GM12878 (cell line): ENCODE results near the gene MST1. TPM values are rescaled to one million over a fixed set of nuclear protein-coding genes. Genes with fewer than 3 reads are reported as not detected.
"Not testable (repeated sequence)": the region's sequence is repeated elsewhere in the genome, so short reads cannot be mapped to it uniquely, and the experiment has no call there.

Experiments
- ATAC-seq: fragments of 200-7000 bp; cut with Tn5 transposase; 3 replicates; pipeline ENCODE4 v1.9.1; 2020; ENCODE audit warnings: mild to moderate bottlenecking, moderate library complexity
- BruUV-seq: library from RNA; stranded (reverse); fragments of 400-500 nt; replicated peaks from 2 replicates; lab custom pipeline; 2021; lab: Mats Ljungman, UMichigan
- CTCF ChIA-PET: fragments of 300-600 bp; sonication (Branson Sonifier 250); formaldehyde crosslinking; extraction: SDS; loops from one replicate; lab custom pipeline; 2021; ENCODE audit warnings: inconsistent platforms; lab: Yijun Ruan, JAX
- POLR2A ChIA-PET: fragments of 350-600 bp; formaldehyde crosslinking; extraction: SDS; loops from one replicate; lab custom pipeline; 2021; ENCODE audit warnings: inconsistent platforms; lab: Charles Lee
- RAD21 ChIA-PET: fragments of 300-600 bp; sonication (Branson Sonifier 250); formaldehyde crosslinking; loops from one replicate; lab custom pipeline; 2023; ENCODE audit warnings: antibody characterized with exemption; ENCODE audit not compliant: unreplicated experiment; lab: Charles Lee
- SMC1A ChIA-PET: fragments of 300-600 bp; sonication (Branson Sonifier 250); formaldehyde crosslinking; loops from one replicate; lab custom pipeline; 2023; ENCODE audit not compliant: unreplicated experiment, uncharacterized antibody; lab: Charles Lee
- DNase-seq: peaks from one replicate; pipeline ENCODE4 v3.0.0-alpha.2; 2011; ENCODE audit warnings: low read depth, low spot score
- FAIRE-seq: peaks from 3 replicates; lab custom pipeline; 2011; peaks lifted over from hg19 to GRCh38; lab: Jason Lieb, UNC
- H2AFZ ChIP-seq: 2 replicates; pipeline ENCODE4 v1.6.0; 2011; ENCODE audit warnings: low read depth, low read length, control low read depth; ENCODE audit not compliant: control insufficient read depth
- H3K27ac ChIP-seq: 2 replicates; pipeline ENCODE4 v1.5.1; 2011; ENCODE audit warnings: control low read depth; ENCODE audit not compliant: control insufficient read depth, insufficient read depth
- H3K27me3 ChIP-seq, 2 experiments: replicated peaks in 1 of 2; 2 replicates each; pipeline versions ENCODE4 v1.6.0 to v1.6.1; 2011; ENCODE audit warnings: low read length in 1 of 2; ENCODE audit not compliant: control insufficient read depth in 2 of 2, insufficient read depth in 2 of 2
- H3K36me3 ChIP-seq, 2 experiments: 2 replicates each; pipeline ENCODE4 v1.5.1; 2011; ENCODE audit warnings: low read length in 1 of 2; ENCODE audit not compliant: control insufficient read depth in 2 of 2, insufficient read depth in 2 of 2
- H3K4me1 ChIP-seq: 2 replicates; pipeline ENCODE4 v1.6.1; 2011; ENCODE audit warnings: mild to moderate bottlenecking, low read length, moderate library complexity, mixed read lengths; ENCODE audit not compliant: control insufficient read depth, insufficient read depth
- H3K4me2 ChIP-seq: 2 replicates; pipeline ENCODE4 v1.6.0; 2011; ENCODE audit warnings: control low read depth; ENCODE audit not compliant: control insufficient read depth, insufficient read depth
- H3K4me3 ChIP-seq: fragments of 200-600 bp; sonication (generic); 2 replicates; pipeline ENCODE4 v1.5.1; 2016
- H3K79me2 ChIP-seq: 2 replicates; pipeline ENCODE4 v1.6.0; 2011; ENCODE audit warnings: low read length; ENCODE audit not compliant: control insufficient read depth, insufficient read depth
- H3K9ac ChIP-seq: 2 replicates; pipeline ENCODE4 v1.8.0; 2011; ENCODE audit warnings: low read length, control low read depth, mixed read lengths; ENCODE audit not compliant: control insufficient read depth, insufficient read depth
- H3K9me3 ChIP-seq: replicated peaks from 3 replicates; pipeline ENCODE4 v1.5.1; 2011; ENCODE audit warnings: mild to moderate bottlenecking, low read length; ENCODE audit not compliant: control insufficient read depth, insufficient read depth
- H4K20me1 ChIP-seq: 2 replicates; pipeline ENCODE4 v1.6.0; 2011; ENCODE audit not compliant: control insufficient read depth, insufficient read depth
- WGBS: methylation state at CpG from one replicate; pipeline ENCODE4 v1.1.6; 2016; ENCODE audit warnings: low lambda C conversion rate; ENCODE audit not compliant: insufficient replicate concordance, insufficient coverage; ENCODE audit errors: missing lambda C conversion rate; 5-methylcytosine and 5-hydroxymethylcytosine counted together
- in situ Hi-C: fragments of 300-500 bp; cut with MboI; formaldehyde crosslinking; loops from 9 replicates; pipeline ENCODE4 v1.14.3; 2018; ENCODE audit warnings: mixed read lengths
- intact Hi-C: fragments of 100-400 bp; cut with micrococcal nuclease; formaldehyde crosslinking; loops from one replicate; pipeline ENCODE4 v1.14.2; 2022; ENCODE audit not compliant: unreplicated experiment
- polyA plus RNA-seq, 11 experiments: library from polyadenylated mRNA; depleted of rRNA in 4 of 11; unstranded in 6 of 11; stranded (reverse) in 5 of 11; fragments of >200 nt; fragmentation: Nextera tagmentation in 4 of 11; fragmentation: Illumina TruSeq in 1 of 11; extraction: Ambion mirVana in 4 of 11; extraction: Trizol in 1 of 11; gene quantifications; 1 replicate in 1 of 11; 2 replicates in 10 of 11; pipeline versions ENCODE4 v1.2.1 to v1.2.3, GENCODE V29; 2011 to 2016; ENCODE audit warnings: inconsistent platforms in 2 of 11, missing spikeins in 2 of 11, low read depth in 1 of 11
- total RNA-seq, 4 experiments: library from RNA; depleted of rRNA in 3 of 4; stranded (reverse); fragments of >200 nt in 3 of 4; fragmentation: Illumina TruSeq in 1 of 4; extraction: Trizol in 1 of 4; gene quantifications; 2 replicates each; pipeline versions ENCODE4 v1.2.1 to v1.2.3, GENCODE V29; 2013 to 2021

MST1 gene
- total and polyA plus RNA-seq, 10 of the 15 experiments (the other 5 are each of a cell fraction or from before 2014, with no cell fraction given): 1.2 to 25.5 (median 4.1) TPM

GRCh38 chr3:49694409-49695070 lies 5.3 kb upstream of the MST1 start:
- DNase-seq, H3K9ac ChIP-seq, ATAC-seq, H3K4me1 ChIP-seq, H2AFZ ChIP-seq, CTCF ChIA-PET, SMC1A ChIA-PET, POLR2A ChIA-PET, intact Hi-C loops, FAIRE-seq, H3K4me3 ChIP-seq, H3K36me3 ChIP-seq, H3K9me3 ChIP-seq, in situ Hi-C loops, H3K4me2 ChIP-seq, RAD21 ChIA-PET, H3K27ac ChIP-seq, H4K20me1 ChIP-seq, BruUV-seq, H3K27me3 ChIP-seq: not testable (repeated sequence)
- peaks cover 12% of the 10 kb centered on the region for H3K79me2 ChIP-seq
- WGBS: 62% methylated on average over 6 of the region's 6 CpGs

DNA sequence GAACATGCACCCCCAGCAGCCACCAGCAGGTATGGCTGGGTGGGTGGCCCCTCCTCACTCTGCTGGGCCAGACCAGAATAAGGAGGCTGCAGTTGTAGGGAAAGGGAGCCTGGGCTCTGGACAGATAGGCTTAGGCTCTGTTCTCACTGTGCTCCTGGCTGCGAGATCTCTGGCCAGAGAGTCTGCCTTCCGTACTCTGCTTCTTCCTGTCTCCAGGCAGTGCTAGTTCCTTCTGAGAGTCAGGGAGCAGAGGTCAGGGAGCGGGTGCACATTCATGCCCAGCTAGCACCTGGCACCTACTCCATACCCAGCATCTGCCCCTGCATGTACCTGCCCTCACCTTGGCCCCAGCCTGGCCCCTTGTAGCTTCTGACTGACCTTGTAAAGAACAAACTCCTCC lies 2.2 kb upstream of the MST1 start:
- H3K9me3 ChIP-seq, H3K27me3 ChIP-seq, H3K4me3 ChIP-seq, FAIRE-seq, H3K36me3 ChIP-seq, H3K27ac ChIP-seq, H3K9ac ChIP-seq, in situ Hi-C loops, ATAC-seq, DNase-seq, intact Hi-C loops, POLR2A ChIA-PET, H3K4me1 ChIP-seq, BruUV-seq, SMC1A ChIA-PET, H4K20me1 ChIP-seq, H3K4me2 ChIP-seq, H2AFZ ChIP-seq, RAD21 ChIA-PET: not testable (repeated sequence)
- CTCF ChIA-PET: interaction anchor here (0.8 kb wide), 1 partner anchor 152 kb away, joined by 3 read pairs; no protein-coding TSS in a partner anchor
- WGBS: 85% methylated on average over 3 of the region's 3 CpGs
- H3K79me2 ChIP-seq: peaks cover 14% of the 10 kb centered on the region

DNA sequence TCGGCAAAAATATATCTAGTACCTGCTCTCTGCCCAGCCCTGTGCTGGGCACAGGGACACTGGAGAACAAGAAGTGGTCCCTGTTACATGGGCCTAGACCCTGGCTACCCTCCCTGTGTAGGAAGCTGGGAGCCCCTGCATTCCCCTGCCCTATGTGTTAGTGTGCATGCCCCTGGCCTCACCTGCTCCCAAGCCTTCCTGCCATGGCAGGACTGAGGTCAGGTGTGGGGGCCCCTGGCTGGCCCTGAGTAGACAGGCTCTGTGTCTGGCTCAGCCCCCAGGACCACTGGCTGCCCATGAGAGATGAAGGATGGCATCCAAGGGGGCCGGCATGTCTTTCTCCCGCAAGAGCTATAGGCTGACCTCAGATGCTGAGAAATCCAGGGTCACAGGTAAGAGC lies 1.6 kb upstream of the MST1 start:
- H3K4me1 ChIP-seq, DNase-seq, intact Hi-C loops, ATAC-seq, H3K4me3 ChIP-seq, SMC1A ChIA-PET, H3K27me3 ChIP-seq, H3K9me3 ChIP-seq, in situ Hi-C loops, H4K20me1 ChIP-seq, H3K27ac ChIP-seq, BruUV-seq, H3K9ac ChIP-seq, POLR2A ChIA-PET, H2AFZ ChIP-seq, H3K36me3 ChIP-seq, RAD21 ChIA-PET, FAIRE-seq: not testable (repeated sequence)
- 97% methylated on average over 3 of the region's 3 CpGs for WGBS
- 0 out of 2 replicates have a peak overlapping the region, but pooled peaks have one; percentile 77 for H3K4me2 ChIP-seq
- peaks cover 14% of the 10 kb centered on the region for H3K79me2 ChIP-seq
- CTCF ChIA-PET: interaction anchor here (0.8 kb wide), 1 partner anchor 151 kb away, joined by 3 read pairs; no protein-coding TSS in a partner anchor
